ENCODE measurements around the gene CABYR. TPM values are rescaled to one million over a fixed set of nuclear protein-coding genes. Genes with fewer than 3 reads are reported as not detected.

CABYR gene
- total and polyA plus RNA-seq, 2 of the 8 experiments (the other 6 are each of a cell fraction or from before 2014, with no cell fraction given), result 14.5 to 18.8 TPM

GRCh38 chr18:24089076-24089475 is 49.8 kb upstream of the CABYR start:
- H3K18ac ChIP-seq (ENCODE audit: extremely low read depth, low read length), result no peak overlapping the region
- FAIRE-seq, result no peak
- H2AFZ ChIP-seq (ENCODE audit: low read length), result no peak overlapping the region
- no peak overlapping the region for H3K23ac ChIP-seq (ENCODE audit: insufficient read length)
- H3K36me3 ChIP-seq (ENCODE audit: control insufficient read depth in 2 of 4, insufficient read depth in 4 of 4, low read length in 3 of 4), result peaks cover 0 to 4% (median 0%) of the 10 kb centered on the region in 4 experiments; a peak in 1 of 8 replicates
- H4K5ac ChIP-seq (ENCODE audit: insufficient read length, low read depth, low read length), result no peak overlapping the region
- no peak overlapping the region for H4K8ac ChIP-seq (ENCODE audit: extremely low read depth, insufficient read depth, low read length)
- H3K23me2 ChIP-seq (ENCODE audit: low read depth, low read length), result no peaks in the 10 kb centered on the region
- no peak overlapping the region for H3K56ac ChIP-seq (replicated peaks; ENCODE audit: insufficient read length, low read depth, low read length)
- no peaks in the 10 kb centered on the region for H3K27me3 ChIP-seq (replicated peaks in 1 of 4; ENCODE audit: control insufficient read depth in 3 of 4, extremely low read depth in 1 of 4, insufficient read depth in 3 of 4, low read length in 3 of 4)
- H3K79me2 ChIP-seq (ENCODE audit: control insufficient read depth in 1 of 2, insufficient read depth in 2 of 2, low read length in 2 of 2), result no peaks in the 10 kb centered on the region
- H2BK5ac ChIP-seq (ENCODE audit: low read depth, low read length), result no peak overlapping the region
- 0 out of 2 replicates have a peak, but pooled peaks cover 3% of the 10 kb centered on the region for H3K79me1 ChIP-seq (ENCODE audit: low read depth, low read length)
- no peak overlapping the region for H3K4ac ChIP-seq (replicated peaks; ENCODE audit: insufficient read length, low read depth, low read length)
- ChIA-PET POLR2A (ENCODE audit: partially characterized antibody) (interaction anchor here (1.4 kb wide), 1 partner anchor 50 kb away, joined by 4 read pairs; the partner anchor contains the start of gene CABYR), CTCF (ENCODE audit: partially characterized antibody) (interaction anchor here (1.0 kb wide), 1 partner anchor 324 kb away, joined by 3 read pairs; no protein-coding TSS in a partner anchor)
- no peak for TF ChIP-seq TAF7 (optimal IDR thresholded peaks at IDR 0.05; ENCODE audit: borderline replicate concordance, low read depth, low read length)
- TF ChIP-seq POLR2A (IDR thresholded peaks at IDR 0.05; ENCODE audit: control extremely low read depth in 1 of 2, low read depth in 2 of 2, low read length in 2 of 2), result no peak
- TF ChIP-seq TAF1 (IDR thresholded peaks at IDR 0.05; ENCODE audit: low read depth, low read length), result no peak
- no peak for TF ChIP-seq ASH2L (IDR thresholded peaks at IDR 0.05; ENCODE audit: low read length)
- no peak for TF ChIP-seq ATF3 (IDR thresholded peaks at IDR 0.05; ENCODE audit: insufficient read depth, low read depth, low read length)
- no peak for TF ChIP-seq SIRT6 (IDR thresholded peaks at IDR 0.05; ENCODE audit: low read length)
- no peak for TF ChIP-seq JUN (IDR thresholded peaks at IDR 0.05; ENCODE audit: low read depth, low read length)
- H2BK12ac ChIP-seq (ENCODE audit: low read depth, low read length), result no peak overlapping the region
- no peak overlapping the region for H2BK120ac ChIP-seq (replicated peaks; ENCODE audit: low read depth, low read length)
- H3K9ac ChIP-seq (replicated peaks in 1 of 4; ENCODE audit: extremely low read depth in 1 of 4, low read depth in 3 of 4, low read length in 3 of 4), result no peak overlapping the region
- no peaks in the 10 kb centered on the region for H3K4me1 ChIP-seq (replicated peaks in 1 of 4; ENCODE audit: control insufficient read depth in 3 of 4, insufficient read depth in 4 of 4, low read length in 3 of 4)
- H3K9me3 ChIP-seq (ENCODE audit: insufficient read depth in 2 of 2, low read depth in 1 of 2, low read length in 1 of 2), result no peaks in the 10 kb centered on the region
- no peak overlapping the region for H3K4me3 ChIP-seq (ENCODE audit: extremely low read depth in 1 of 4, insufficient read depth in 2 of 4, low read depth in 3 of 4, low read length in 4 of 4)
- no peak overlapping the region for H4K91ac ChIP-seq (replicated peaks; ENCODE audit: insufficient read length, low read length)
- H4K20me1 ChIP-seq (replicated peaks in 1 of 2; ENCODE audit: control insufficient read depth in 1 of 2, insufficient read depth in 2 of 2, low read length in 2 of 2), result peaks cover 0 to 4% of the 10 kb centered on the region in 2 experiments
- H2BK15ac ChIP-seq (ENCODE audit: low read length), result no peak overlapping the region
- no peak overlapping the region for H2AK5ac ChIP-seq (ENCODE audit: low read depth, low read length)
- H3K27ac ChIP-seq (ENCODE audit: low read depth, low read length), result no peak overlapping the region
- no peak overlapping the region for H3K14ac ChIP-seq (ENCODE audit: insufficient read length)
- no peak for DNase-seq (ENCODE audit: low read depth in 1 of 2, low spot score in 2 of 2)
- no peak overlapping the region for H3K4me2 ChIP-seq (ENCODE audit: insufficient read depth in 1 of 2, low read depth in 2 of 2, low read length in 2 of 2)
- WGBS, 2 experiments (ENCODE audit: extremely low coverage in 1 of 2, insufficient coverage in 1 of 2, insufficient read length in 1 of 2, insufficient replicate concordance in 2 of 2, low coverage in 1 of 2, low lambda C conversion rate in 2 of 2, missing lambda C conversion rate in 1 of 2), result 83% methylated on average over 4 of the region's 4 CpGs; no CpG with 5 or more reads in 1 of the 2 experiments
- no peak overlapping the region for H2BK20ac ChIP-seq (ENCODE audit: low read length)

Data from H1 (cell line).